Activated B cell treated with CpG ODN at 0.5 μM for 24 hours (primary cell): ENCODE measurements around the gene RET. TPM values are rescaled to one million over a fixed set of nuclear protein-coding genes. Genes with fewer than 3 reads are reported as not detected.

Experiments
- ATAC-seq: fragments of 200-7000 bp; cut with Tn5 transposase; one replicate; pipeline ENCODE4 v1.10.0; 2021; ENCODE audit warnings: low read depth, mild to moderate bottlenecking, moderate library complexity
- CTCF ChIA-PET: fragments of 350-600 bp; sonication (Branson Sonifier 250); formaldehyde crosslinking; loops from one replicate; lab custom pipeline; 2021; ENCODE audit warnings: antibody characterized with exemption; lab: Charles Lee
- POLR2A ChIA-PET: fragments of 350-600 bp; sonication (Branson Sonifier 250); formaldehyde crosslinking; loops from one replicate; lab custom pipeline; 2021; ENCODE audit warnings: antibody characterized with exemption; lab: Charles Lee
- DNase-seq: peaks from one replicate; pipeline ENCODE4 v3.0.0; 2022
- H3K27ac Mint-ChIP-seq: one replicate; pipeline ENCODE4 v1.8.0; 2020; ENCODE audit warnings: mixed read lengths
- H3K27me3 Mint-ChIP-seq: one replicate; pipeline ENCODE4 v1.8.0; 2021; ENCODE audit warnings: mixed read lengths
- H3K36me3 Mint-ChIP-seq: one replicate; pipeline ENCODE4 v1.8.0; 2021; ENCODE audit warnings: low read depth, mixed read lengths
- H3K4me1 Mint-ChIP-seq: one replicate; pipeline ENCODE4 v1.8.0; 2021; ENCODE audit warnings: mixed read lengths
- H3K4me3 Mint-ChIP-seq: one replicate; pipeline ENCODE4 v1.8.0; 2020; ENCODE audit warnings: mild to moderate bottlenecking, mixed read lengths
- H3K9me3 Mint-ChIP-seq: one replicate; pipeline ENCODE4 v1.8.0; 2020; ENCODE audit warnings: mixed read lengths
- CTCF ChIP-seq: fragments of 200-600 bp; IDR thresholded peaks from one replicate; pipeline ENCODE4 v1.8.0; 2022; ENCODE audit warnings: antibody characterized with exemption, mild to moderate bottlenecking
- intact Hi-C: fragments of 100-400 bp; cut with micrococcal nuclease; formaldehyde crosslinking; loops from one replicate; pipeline ENCODE4 v1.15.1; 2024
- total RNA-seq: library from RNA; stranded (reverse); gene quantifications from 2 replicates; pipeline ENCODE4 v1.2.3, GENCODE V29; 2022

Gene RET
- total RNA-seq, 1 donor from 2014 or later, result not detected

- H3K27ac Mint-ChIP-seq, result no peak overlapping the region
- H3K4me1 Mint-ChIP-seq, result no peaks in the 10 kb centered on the region
- CTCF ChIA-PET, result no interaction called here
- POLR2A ChIA-PET, result no interaction called here
- no peak for TF ChIP-seq CTCF
- DNase-seq (no peak), ATAC-seq (no peak)
- intact Hi-C loops, result no loop called here
- H3K4me3 Mint-ChIP-seq, result no peak overlapping the region
- H3K27me3 Mint-ChIP-seq, result no peaks in the 10 kb centered on the region
- no peaks in the 10 kb centered on the region for H3K9me3 Mint-ChIP-seq
- no peaks in the 10 kb centered on the region for H3K36me3 Mint-ChIP-seq
These were observed 9.3 kb upstream of the RET start for GRCh38 chr10:43067391-43068135.

DNA sequence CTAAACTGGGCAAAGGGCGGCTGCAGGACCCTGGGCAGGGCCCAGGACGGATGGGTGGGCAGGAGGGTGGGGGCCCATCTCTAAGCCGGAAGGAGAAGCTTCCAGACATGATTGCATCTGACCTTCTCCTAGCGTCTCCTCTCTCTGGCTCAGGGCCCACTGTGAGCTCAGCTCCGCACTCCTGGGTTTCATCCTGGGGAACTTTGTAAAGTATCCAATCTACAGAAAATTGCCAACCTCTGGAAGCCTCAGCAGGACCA, 8.8 kb upstream of the RET start:
- Mint-ChIP-seq H3K27ac (no peak overlapping the region), H3K27me3 (peaks cover 1% of the 10 kb centered on the region), H3K4me1 (no peaks in the 10 kb centered on the region), H3K4me3 (no peak overlapping the region), H3K9me3 (no peaks in the 10 kb centered on the region), H3K36me3 (no peaks in the 10 kb centered on the region)
- ChIA-PET CTCF (no interaction called here), POLR2A (no interaction called here)
- intact Hi-C loops, result no loop called here
- DNase-seq, result no peak
- ATAC-seq, result no peak
- no peak for TF ChIP-seq CTCF

DNA sequence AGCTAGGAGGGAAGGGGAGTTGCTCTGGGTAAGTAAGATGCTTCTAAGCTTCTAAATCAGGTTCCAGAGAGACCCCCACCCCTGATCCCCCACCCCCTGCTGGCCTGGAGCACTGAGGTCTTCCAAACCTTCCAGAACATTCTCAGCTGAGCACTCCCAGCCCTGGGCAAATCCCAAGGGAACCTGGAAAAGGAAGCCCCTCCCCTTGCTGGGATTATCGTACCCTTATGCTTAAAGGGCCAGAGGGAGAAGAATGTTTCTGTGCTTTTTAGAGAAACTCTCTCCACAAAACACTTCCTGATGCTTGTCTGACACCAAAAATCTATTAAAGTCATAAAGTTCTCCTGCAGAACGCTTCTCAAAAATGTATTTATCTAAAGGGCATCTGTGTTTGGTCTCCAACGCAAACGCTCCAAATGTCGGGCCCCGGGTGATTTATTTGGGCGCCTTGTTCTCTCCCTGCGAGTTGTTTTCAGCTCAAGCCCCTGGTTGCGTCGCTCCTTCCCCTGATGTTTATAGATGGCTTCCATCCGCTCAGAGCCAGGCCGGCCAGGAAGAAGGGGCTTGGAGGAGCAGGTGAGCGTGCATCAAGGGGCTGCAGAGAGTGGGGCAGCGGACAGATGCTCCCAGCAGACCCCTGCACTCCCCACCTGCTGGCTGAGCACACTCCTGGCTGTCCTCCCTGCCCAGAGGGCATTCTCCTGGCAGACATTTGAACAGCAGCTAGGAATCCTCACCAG, 8.2 kb upstream of the RET start:
- POLR2A ChIA-PET, result no interaction called here
- H3K9me3 Mint-ChIP-seq, result no peaks in the 10 kb centered on the region
- CTCF ChIA-PET, result no interaction called here
- no peak for TF ChIP-seq CTCF
- no peak for ATAC-seq
- H3K4me1 Mint-ChIP-seq, result no peaks in the 10 kb centered on the region
- intact Hi-C loops, result no loop called here
- no peak for DNase-seq
- H3K4me3 Mint-ChIP-seq, result no peak overlapping the region
- H3K36me3 Mint-ChIP-seq, result no peaks in the 10 kb centered on the region
- H3K27me3 Mint-ChIP-seq, result peaks cover 1% of the 10 kb centered on the region
- no peak overlapping the region for H3K27ac Mint-ChIP-seq

- no peaks in the 10 kb centered on the region for H3K9me3 Mint-ChIP-seq
- no peak overlapping the region for H3K4me3 Mint-ChIP-seq
- no peak for TF ChIP-seq CTCF
- DNase-seq (no peak), ATAC-seq (no peak)
- H3K4me1 Mint-ChIP-seq, result no peaks in the 10 kb centered on the region
- intact Hi-C loops, result no loop called here
- H3K36me3 Mint-ChIP-seq, result no peaks in the 10 kb centered on the region
- POLR2A ChIA-PET, result no interaction called here
- peaks cover 1% of the 10 kb centered on the region for H3K27me3 Mint-ChIP-seq
- no peak overlapping the region for H3K27ac Mint-ChIP-seq
- CTCF ChIA-PET, result no interaction called here
These were observed 7.7 kb upstream of the RET start for GRCh38 chr10:43069211-43069515.

GRCh38 chr10:43069579-43069978, 7.3 kb upstream of the RET start:
- Mint-ChIP-seq H3K27me3 (peaks cover 1% of the 10 kb centered on the region), H3K4me3 (no peak overlapping the region), H3K4me1 (no peaks in the 10 kb centered on the region), H3K36me3 (no peaks in the 10 kb centered on the region), H3K27ac (no peak overlapping the region), H3K9me3 (no peaks in the 10 kb centered on the region)
- intact Hi-C loops, result no loop called here
- CTCF ChIA-PET, result no interaction called here
- POLR2A ChIA-PET, result no interaction called here
- TF ChIP-seq CTCF, result no peak
- DNase-seq (no peak), ATAC-seq (no peak)
